Measurements from ENCODE around the gene TBCD.
A peak's percentile ranks its signal among the peaks of the same experiment; 100 is the strongest.

TBCD gene

DNA sequence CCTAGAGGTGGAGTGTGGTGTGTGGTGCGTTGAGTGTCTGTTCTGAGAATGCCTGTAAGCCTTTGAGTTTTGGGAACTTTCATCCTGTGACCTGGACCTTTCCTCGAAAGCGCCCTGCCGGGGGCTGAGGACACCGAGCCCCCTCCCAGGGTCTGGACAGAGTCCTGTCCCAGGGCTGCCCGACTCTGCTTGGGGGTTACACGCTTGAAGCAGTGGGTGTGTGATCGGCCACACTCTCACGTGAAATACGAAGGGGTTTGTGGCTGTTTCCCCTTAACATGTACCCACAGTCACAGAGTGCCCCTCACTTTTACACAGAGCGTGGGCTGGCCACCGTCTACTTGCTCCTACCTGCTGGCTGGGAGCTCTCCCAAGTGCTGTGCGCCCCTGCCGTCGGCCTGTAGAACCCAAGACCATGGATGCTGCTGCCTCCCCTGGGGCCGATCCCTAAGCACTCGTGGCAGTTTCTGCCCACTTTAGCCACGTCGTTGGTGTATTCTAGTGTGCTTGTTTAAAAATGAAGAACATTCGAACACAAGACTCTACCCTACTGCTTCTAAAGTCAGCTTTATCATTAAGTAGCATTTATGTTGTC is 81.1 kb downstream of the TBCD start:
- no peak for DNase-seq (ENCODE audit: low read depth in 2 of 2)

GRCh38 chr17:82835122-82835521 is 83.3 kb downstream of the TBCD start:
- no peak for DNase-seq (ENCODE audit: low read depth in 2 of 2)

GRCh38 chr17:82835766-82836512 is 84.1 kb downstream of the TBCD start:
- no peak for DNase-seq (ENCODE audit: low read depth in 2 of 2)

DNA sequence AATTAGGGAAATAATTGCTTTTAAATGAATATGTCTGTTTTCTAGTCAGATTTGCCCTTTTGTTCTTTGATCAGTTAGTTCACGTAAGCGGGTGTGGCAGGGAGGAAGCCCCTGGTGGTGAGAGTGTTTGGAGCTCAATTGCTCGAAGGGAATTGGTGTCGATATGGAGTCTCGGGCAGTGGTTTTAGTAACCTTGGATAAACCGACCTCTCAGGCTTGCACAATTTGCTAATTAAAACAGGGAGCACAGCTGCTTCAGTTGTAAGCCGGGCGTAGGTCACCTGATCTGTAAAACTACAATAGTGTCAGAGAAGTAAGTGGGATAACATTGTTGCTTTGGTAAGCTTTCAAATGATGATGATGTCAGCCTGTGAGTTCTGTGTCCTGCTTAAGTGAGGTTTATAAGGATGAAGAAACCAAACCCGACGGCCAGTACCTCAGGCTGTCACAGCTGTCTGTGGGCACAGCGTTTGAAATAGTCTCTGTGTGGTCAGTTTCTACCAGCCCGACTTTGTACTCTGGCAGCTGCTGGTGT is 85.0 kb downstream of the TBCD start:
- no peak for DNase-seq (ENCODE audit: low read depth in 2 of 2)

DNA sequence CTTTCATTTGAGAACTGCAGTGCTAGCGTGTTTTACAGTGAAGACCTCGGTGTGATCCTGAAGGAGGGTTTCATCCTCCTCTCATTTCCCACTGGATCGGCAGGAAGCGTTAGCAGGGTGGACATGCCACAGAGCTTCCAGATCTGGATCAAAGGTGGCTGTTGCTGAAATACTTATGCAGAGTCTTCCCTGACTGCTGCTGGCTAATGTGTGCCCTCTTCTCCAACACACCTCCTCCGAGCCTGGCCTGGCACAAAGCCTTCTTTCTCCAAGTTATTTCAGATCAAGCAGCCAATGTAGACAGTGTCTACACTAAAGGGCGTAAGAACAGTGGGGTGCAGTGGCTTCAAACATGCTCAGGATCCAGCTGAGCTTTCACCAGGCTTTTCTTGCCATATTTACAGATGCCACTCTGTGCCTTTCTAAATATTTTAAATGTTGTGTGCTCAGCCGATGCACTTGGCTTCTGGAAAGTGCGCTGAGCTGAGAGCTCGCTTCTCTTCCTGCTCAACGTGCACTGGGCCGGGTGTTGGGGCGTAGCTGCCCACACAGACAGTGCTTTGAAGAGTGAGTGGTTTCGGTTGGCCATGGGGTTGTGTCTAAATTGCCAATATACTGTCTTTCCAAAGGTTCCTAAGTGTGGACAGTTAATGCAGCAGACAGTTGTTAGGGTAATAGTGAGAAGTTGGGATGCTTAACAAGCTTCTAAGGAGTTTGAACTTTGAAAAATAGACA is 85.9 kb downstream of the TBCD start:
- DNase-seq (ENCODE audit: low read depth in 2 of 2): no peak

GRCh38 chr17:82838386-82839063 is 86.7 kb downstream of the TBCD start:
- DNase-seq (ENCODE audit: low read depth in 2 of 2): peak in 1 of 2 experiments; percentile 8

GRCh38 chr17:82839617-82840292 is 87.9 kb downstream of the TBCD start, which contains the start of gene ZNF750:
Gene ZNF750, minus strand, starts transcription at chr17:82840022. Its CDS starts 7,568 bp downstream, at chr17:82832454.
- no peak for DNase-seq (ENCODE audit: low read depth in 2 of 2)

- DNase-seq (ENCODE audit: low read depth in 2 of 2): no peak
Measured at GRCh38 chr17:82840431-82840831, 88.6 kb downstream of the TBCD start.

DNA sequence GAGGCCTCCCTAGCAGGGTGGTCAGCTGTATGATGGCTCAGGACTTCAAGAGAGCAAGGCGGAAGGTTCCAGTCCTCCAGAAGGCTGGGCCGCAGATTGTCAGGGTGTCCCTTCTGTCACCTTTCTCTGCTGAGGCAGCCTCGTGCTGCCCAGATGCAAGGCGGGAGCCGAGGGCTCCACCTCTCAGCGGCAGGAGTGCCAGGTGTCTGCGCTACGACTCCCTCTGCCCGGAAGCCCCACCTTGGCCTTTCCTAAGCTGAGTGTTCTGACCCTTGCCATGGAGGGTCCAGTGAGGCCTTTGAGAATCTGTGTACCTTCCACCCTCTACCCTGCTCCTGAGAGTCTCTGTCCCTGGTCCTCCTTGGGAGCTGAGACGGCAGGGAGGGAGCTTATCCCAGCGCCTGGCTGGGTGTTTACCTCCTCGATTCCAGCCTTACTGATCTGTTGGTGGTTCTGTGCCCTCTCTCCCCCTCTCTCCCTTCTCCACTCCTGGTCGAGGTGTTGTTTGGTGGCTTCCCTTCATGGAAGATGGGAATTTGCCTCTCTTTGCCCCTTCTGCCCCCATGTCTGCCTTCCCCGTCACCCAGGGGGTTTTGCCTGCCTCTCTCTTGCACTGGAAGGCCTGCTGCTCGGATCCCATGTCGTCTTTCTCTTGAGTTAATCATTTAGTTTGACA is 90.2 kb downstream of the TBCD start:
- no peak for DNase-seq (ENCODE audit: low read depth in 2 of 2)

DNA sequence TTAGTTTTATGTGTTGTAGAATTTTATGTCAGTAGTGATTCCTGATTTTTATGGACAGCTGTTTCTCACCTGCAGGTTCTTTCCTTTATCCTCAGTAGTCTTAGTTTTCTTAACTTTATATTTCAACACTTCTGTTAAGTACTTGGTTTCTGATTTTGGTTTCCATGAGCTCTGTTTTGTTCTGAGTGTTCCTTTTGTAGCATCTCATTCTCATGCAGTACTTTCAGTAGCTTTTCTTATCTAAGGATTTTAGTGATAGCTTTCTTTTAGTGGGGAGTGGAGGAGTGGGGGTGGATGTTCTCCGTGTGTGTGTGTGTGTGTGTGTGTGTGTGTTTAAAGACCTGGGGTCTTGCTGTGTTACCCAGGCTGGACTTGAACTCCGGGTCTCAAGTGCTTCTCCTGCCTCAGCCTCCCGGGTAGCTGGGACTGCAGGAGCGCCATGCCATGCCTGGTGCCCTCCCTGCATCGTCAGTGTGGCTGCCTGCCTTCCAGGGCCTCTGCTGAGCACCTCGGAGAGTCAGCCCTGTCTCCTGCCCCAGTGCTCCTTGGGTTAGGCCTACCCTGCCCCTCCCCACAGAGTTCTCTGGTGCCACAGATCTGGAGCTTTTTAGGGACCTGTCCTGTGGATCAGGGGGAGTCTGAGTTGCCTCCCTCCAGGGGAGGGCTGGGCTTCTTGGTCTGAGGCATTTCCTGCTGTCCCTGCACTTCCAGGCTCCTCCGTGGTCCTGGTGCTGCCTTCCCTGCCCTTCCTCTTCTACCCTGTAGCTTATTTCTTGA is 92.2 kb downstream of the TBCD start:
- no peak for DNase-seq (ENCODE audit: low read depth in 2 of 2)

DNA sequence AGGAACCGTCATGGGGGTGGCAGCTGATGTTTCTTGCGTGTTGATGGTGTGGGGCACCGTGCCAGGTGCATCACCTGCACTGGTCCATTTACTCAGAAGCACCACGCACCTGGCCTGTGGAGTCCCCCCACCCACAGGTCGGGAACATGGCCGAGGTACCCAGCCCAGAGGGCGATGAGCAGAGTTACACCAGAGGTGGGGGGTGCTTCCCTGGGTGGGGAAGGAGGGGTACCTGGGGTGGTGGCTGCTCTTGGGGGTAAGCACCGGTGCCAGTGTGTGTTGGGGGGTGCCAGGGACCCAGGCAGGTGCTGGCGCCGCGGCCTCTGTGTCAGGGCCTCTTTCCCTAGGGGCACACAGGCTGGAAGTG is 92.9 kb downstream of the TBCD start:
- no peak for DNase-seq (ENCODE audit: low read depth in 2 of 2)

GRCh38 chr17:82845163-82845807 is 93.4 kb downstream of the TBCD start:
- no peak for DNase-seq (ENCODE audit: low read depth in 2 of 2)

DNA sequence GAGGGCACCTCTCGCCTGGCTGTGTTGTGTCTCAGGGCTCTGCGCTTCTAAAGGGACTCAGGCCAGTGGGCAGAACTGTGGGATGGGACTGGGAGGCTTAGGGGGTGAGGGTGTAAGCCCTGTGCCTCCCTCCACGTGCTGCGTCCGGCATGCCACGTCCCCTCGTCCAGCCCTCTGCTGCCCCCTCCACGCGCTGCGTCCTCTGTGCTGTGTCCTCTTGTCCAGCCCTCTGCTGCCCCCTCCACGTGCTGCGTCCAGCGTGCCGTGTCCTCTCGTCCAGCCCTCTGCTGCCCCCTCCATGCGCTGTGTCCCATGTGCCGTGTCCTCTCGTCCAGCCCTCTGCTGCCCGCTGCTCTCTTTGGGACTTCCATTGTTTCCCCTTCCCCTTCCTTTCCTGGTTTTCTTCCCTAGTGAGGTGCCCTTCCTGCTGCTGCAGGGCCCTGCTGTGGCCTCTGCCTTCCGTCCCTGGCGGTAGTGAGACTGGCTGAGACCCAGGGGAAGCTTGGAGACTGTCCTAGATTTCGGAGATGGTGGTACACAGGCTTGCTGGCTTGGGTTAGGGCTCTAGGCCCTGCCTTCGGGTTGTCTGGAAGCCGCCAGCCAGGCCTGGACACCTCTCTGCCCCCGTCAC is 94.3 kb downstream of the TBCD start:
- no peak for DNase-seq (ENCODE audit: low read depth in 2 of 2)

DNA sequence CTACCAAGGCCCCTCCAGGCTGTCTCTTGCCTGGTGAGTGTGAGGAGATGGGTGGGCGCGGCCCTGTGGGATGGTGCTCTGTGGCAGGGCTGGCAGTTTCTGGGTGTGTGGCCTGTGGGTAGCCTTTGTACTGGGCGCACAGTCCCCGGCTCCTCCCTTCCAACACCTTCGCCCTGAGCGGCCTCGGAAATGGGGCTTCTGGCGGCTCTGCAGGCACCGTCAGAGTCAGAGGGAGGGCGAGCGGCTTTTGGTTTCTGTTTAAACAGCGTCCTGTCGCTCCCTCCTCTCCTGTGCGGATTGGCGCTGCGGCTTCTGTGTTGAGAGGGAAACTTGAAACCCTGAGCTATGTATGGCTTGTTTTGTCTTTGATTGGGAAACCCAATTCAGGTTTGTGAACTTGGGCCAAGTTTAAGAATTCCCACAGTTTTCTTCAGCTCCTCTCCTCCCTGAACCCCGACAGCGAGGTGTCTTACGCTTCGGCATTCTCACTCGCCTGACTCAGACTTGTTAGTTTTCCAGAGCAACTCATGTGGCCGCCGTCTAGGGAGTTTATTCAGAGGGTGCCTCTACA is 96.2 kb downstream of the TBCD start:
- DNase-seq (ENCODE audit: low read depth in 2 of 2): peak; percentile 47 to 48

- no peak for DNase-seq (ENCODE audit: low read depth in 2 of 2)
Measured at GRCh38 chr17:82849076-82849945, 97.4 kb downstream of the TBCD start.

DNA sequence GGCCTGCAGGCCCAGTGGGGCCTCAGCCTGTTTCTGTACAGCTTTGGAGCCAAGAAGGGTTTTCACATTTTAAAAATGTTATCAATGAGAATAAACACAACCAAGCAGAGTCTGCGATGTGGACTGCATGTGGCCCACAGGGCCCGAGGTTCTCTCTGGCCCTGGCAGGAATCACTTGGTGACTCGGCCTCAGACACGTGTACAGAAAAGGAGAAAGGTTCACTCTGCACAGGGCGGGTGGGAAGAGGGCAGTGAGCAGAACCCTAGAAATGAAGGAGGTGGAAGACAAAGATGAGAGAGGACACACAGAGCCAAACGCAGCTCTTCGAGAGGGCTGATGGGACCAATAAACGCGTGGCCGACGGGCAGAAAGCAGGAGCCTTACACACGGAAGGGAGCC is 99.5 kb downstream of the TBCD start:
- no peak for DNase-seq (ENCODE audit: low read depth in 2 of 2)

GRCh38 chr17:82854226-82854625 is 102.4 kb downstream of the TBCD start:
- no peak for DNase-seq (ENCODE audit: low read depth in 2 of 2)

GRCh38 chr17:82856361-82856760 is 104.5 kb downstream of the TBCD start:
- DNase-seq (ENCODE audit: low read depth in 2 of 2): no peak

Data from fibroblast of skin of left quadriceps (primary cell).